ENCODE measurements around the gene ATAD3B.
"Not testable (repeated sequence)": the region's sequence is repeated elsewhere in the genome, so short reads cannot be mapped to it uniquely, and the experiment has no call there.

DNA sequence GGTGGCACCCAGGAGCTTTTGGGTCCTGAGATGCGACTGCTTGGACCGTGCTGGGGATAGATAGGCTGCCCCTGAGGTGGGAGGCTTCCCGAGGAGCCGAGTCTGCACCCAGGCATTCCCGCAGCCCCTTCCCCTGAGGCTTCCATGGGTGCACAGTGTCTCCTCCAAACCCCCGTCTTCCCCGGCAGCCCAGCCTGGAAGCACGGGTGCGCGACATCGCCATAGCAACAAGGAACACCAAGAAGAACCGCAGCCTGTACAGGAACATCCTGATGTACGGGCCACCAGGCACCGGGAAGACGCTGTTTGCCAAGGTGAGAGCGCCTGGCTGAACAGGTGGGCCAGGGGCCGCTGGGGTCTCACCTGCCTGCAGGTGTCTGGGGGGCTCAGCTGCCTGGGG is 52.1 kb downstream of the ATAD3B start:
- TF ChIP-seq POLR2A, POLR2AphosphoS5 (IDR thresholded peaks at IDR 0.05): not testable (repeated sequence)
- TF ChIP-seq, protein P1, sequence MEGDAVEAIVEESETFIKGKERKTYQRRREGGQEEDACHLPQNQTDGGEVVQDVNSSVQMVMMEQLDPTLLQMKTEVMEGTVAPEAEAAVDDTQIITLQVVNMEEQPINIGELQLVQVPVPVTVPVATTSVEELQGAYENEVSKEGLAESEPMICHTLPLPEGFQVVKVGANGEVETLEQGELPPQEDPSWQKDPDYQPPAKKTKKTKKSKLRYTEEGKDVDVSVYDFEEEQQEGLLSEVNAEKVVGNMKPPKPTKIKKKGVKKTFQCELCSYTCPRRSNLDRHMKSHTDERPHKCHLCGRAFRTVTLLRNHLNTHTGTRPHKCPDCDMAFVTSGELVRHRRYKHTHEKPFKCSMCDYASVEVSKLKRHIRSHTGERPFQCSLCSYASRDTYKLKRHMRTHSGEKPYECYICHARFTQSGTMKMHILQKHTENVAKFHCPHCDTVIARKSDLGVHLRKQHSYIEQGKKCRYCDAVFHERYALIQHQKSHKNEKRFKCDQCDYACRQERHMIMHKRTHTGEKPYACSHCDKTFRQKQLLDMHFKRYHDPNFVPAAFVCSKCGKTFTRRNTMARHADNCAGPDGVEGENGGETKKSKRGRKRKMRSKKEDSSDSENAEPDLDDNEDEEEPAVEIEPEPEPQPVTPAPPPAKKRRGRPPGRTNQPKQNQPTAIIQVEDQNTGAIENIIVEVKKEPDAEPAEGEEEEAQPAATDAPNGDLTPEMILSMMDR (IDR thresholded peaks at IDR 0.05): not testable (repeated sequence)

Measured in prostate gland (tissue), 2 donors.